Posterior vena cava (tissue), 2 donors: ENCODE data around the gene TCF12. TPM values are rescaled to one million over a fixed set of nuclear protein-coding genes. Genes with fewer than 3 reads are reported as not detected.
A peak's percentile ranks its signal among the peaks of the same experiment; 100 is the strongest.

ENCODE experiments used
- DNase-seq: peaks from one replicate; pipeline ENCODE4 v3.0.0-alpha.2; 2020; ENCODE audit warnings: low spot score
- intact Hi-C, 2 donors: fragments of 100-400 bp; cut with DNase I; formaldehyde crosslinking; loops; one replicate each; pipeline versions ENCODE4 v1.14.1 to v1.14.2; 2022 to 2023
- long read RNA-seq, 2 donors: library from polyadenylated mRNA; unstranded; transcript quantifications; one replicate each; pipeline ENCODE4 v2.0.0, GENCODE V29; 2020 to 2021
- total RNA-seq, 2 donors: library from RNA; stranded (reverse); fragmentation: NEBNext Ultra II Directional; extraction: Animal tissue kit (Norgen Biotek cat#: 25700); gene quantifications; one replicate each; pipeline ENCODE4 v1.2.1, GENCODE V29; 2021
- donor health status: DM: yes; HTN: yes; CAD: no.
- donor health status: DM: yes; HTN: yes; CAD: no.

TCF12 gene
- 100 to 1,000 TPM in 1 of 2 donors, 10 to 100 TPM in 1; 95.2 to 102 TPM for total RNA-seq
- long read RNA-seq, donor 1, full-length matches to known transcripts = 3 of 28 reads
- long read RNA-seq, donor 1, partial matches to known transcripts = 6 of 28 reads
- long read RNA-seq, donor 1, other reads (novel, unspliced or antisense) = 19 of 28 reads
- long read RNA-seq, donor 2, full-length matches to known transcripts = 3 of 86 reads
- long read RNA-seq, donor 2, partial matches to known transcripts = 60 of 86 reads
- long read RNA-seq, donor 2, other reads (novel, unspliced or antisense) = 23 of 86 reads

DNA sequence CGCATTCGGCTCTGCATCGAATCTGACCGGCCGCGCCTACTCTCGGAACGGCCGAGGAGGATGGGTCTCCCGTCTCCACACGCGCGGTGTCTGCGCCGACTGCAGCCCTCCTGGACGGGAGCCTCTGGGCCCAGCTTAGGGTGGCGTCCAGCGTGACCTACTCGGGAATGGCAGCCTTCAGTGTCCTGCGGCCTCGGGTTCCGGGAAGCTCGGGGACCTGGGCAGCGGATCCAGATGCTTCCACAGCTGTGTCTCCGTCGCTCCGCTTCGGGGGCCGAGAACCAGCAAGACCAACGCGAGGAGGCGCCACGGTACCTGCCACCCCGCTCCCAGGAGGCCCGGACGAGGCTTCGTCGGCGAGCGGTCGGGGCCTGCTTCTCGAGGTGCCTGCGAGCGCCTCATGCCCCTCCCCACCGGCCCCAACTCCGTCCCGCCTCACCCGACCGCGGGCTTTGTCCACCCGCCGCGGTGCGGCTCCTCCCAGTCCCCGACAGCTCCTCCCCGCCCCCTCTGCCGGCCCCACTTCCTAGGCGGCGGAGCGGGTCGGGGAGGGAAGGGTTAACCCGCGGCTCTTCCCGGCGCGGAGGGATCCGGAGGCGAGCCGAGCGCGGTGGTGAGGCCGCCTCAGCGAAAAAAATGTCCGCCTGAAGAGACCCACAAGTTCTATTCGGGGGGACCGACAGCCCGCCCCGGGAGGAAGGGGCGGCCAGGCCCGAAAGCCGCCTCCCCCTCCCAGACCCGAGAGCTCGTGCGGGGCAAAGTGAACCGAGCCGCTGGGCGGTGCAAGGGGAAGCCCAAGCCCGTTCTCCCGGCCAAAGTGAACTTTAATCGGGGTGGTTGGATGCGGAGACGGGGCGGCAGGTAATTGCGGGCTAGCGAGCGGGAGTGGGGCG lies at the start of gene TCF12:
Gene TCF12, plus strand, starts transcription at position 599 of the 893 bp plus-strand sequence. CDS start 1,270 bp downstream, outside the sequence.
- peak; percentile 98 for DNase-seq
- intact Hi-C loops = loop anchor here (1.0 to 2.0 kb wide), 2 partner anchors 31 kb away; no protein-coding TSS in a partner anchor

DNA sequence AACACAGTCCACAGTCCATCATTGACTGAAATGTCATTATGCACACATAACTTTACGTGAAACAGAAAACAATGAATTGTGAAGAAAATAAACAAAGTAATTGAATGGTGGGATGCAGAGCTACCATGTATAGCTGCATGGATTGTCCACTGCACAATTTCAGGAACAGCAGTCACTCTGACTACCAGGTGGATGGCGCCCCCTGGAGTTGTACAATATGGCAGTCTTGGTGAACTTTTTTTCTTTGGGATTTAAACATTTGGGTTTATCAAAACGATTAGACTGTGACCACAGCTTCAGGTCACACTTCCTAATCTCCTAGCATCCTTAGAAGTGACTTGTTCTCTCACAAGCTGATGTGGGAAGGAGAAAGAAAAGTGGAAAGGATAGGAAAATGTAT lies 48.9 kb upstream of the TCF12 start:
- intact Hi-C loops = loop anchor here in 1 of 2 donors (10.0 kb wide), 1 partner anchor 375 kb away; no protein-coding TSS in a partner anchor
- DNase-seq = peak; percentile 85

GRCh38 chr15:56871185-56871584 lies 47.3 kb upstream of the TCF12 start:
- intact Hi-C loops = no loop called here
- DNase-seq = no peak

DNA sequence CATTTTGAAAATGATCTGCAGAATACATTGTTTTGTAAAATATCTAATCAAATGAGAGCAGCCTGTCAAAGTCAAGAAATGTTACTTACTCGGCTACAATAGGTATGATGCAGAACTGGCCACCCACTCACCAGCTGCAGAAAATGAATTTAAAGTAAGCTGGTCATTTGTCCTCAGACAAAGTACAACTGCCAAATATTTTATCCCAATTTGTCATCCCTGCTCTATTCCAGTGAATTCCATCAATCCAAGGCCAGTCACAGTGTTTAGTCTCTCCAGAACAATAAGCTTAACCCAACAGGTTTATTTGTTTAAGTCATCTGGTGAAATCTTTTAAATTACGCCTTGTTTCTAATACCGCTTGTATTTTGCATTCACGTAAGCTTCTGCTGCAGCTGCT lies 46.6 kb upstream of the TCF12 start:
- DNase-seq = no peak
- intact Hi-C loops = no loop called here

DNA sequence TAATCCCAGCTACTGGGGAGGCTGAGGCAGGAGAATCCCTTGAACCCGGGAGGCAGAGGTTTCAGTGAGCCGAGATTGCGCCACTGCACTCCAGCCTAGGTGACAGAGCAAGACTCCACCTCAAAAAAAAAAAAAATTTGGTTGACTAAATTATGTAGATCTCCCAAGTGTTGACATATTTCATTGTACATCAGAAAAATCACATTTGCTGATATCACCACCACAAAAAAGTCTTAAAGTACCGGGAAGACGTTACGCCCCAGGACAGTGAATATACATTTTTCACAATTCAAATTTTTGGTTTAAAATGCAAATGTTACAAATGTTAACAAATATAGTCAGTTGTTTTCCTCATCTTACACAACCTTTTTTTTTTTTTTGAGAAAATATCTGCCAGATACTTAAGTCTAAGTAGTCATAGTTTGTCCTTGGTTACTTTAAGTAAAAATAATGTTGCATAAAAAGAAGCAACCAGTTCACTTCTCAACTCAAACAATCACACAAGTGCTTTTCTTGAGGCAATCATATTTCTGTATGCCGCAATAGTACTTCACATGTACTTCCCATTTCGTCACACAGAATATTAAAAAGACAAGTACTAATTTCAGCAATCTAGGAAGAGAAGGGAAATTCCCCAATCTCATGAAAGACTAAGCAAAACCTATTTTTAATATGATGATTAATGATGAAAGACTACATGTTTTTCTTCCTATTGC lies 41.0 kb upstream of the TCF12 start:
- intact Hi-C loops = no loop called here
- DNase-seq = no peak

- DNase-seq = no peak
- intact Hi-C loops = no loop called here
Measured at GRCh38 chr15:56879502-56879901, 38.9 kb upstream of the TCF12 start.

- DNase-seq = no peak
- intact Hi-C loops = loop anchor here in 1 of 2 donors (10.0 kb wide), 1 partner anchor 388 kb away; no protein-coding TSS in a partner anchor
Measured at GRCh38 chr15:56883088-56883487, 35.4 kb upstream of the TCF12 start.

- intact Hi-C loops = loop anchor here (2.0 to 10.0 kb wide), 2 partner anchors 32 to 392 kb away; partner anchors contain the start of gene TCF12 (in 1 of the 2)
- no peak for DNase-seq
Measured at GRCh38 chr15:56886363-56886931, 32.0 kb upstream of the TCF12 start.

GRCh38 chr15:56886932-56887781 lies 31.3 kb upstream of the TCF12 start:
- intact Hi-C loops = loop anchor here (1.0 to 10.0 kb wide), 3 partner anchors 31 to 392 kb away; partner anchors contain the start of gene TCF12 (in 2 of the 2)

DNA sequence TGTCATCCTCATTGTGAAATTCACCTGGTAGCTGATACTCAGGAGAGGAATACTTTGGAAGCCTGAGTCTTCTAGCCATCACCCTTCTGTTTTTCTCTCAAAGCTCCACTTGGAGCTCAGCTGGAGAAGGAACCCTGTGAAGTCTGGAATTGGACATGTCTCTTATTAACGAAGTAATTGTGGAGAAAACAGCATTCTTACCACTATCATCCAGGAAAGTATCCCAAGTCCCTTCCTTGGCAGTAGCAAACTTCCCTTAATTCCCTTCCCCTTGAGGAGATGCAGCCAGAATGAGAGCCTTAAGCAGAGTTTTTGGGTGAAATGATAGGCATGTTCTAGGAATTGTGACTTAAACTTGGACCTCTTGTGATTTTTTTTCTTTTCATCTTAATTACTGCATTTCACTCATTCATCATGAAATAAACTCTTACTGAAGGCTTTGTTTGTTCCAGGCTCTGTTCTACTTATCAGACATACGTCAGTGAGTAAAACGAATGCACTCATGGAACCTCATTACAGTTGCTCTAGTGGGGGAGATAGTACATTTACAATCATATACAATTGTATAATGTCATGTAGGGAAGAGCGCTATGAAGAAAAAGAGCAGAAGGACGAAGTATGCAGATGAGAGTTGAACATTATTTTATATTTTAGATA lies 30.5 kb upstream of the TCF12 start:
- intact Hi-C loops = loop anchor here (1.0 to 10.0 kb wide), 3 partner anchors 30 to 393 kb away; partner anchors contain the start of gene TCF12 (in 2 of the 2)
- DNase-seq = no peak

More at GRCh38 chr15:56886932-56887781, 31.3 kb upstream of the TCF12 start:
- peak; percentile 98 for DNase-seq

DNA sequence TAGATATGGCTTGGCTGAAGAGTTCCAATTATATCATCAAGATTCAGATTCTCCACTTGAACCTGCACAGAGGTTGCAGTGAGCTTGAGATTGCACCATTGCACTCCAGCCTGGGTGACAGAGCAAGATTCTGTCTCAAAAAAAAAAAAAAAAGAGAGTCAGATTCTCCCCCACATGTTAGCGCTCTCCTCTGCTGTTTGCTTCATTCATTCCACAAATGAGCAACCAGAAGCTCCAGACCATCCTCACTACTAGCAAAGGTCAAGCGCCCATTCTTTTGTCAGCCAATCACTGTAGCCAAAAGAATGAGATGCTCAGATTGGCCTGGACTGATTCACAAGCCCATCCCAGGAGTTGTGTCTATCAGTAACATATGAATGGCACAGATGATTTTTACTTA lies 28.4 kb upstream of the TCF12 start:
- intact Hi-C loops = no loop called here
- no peak for DNase-seq

DNA sequence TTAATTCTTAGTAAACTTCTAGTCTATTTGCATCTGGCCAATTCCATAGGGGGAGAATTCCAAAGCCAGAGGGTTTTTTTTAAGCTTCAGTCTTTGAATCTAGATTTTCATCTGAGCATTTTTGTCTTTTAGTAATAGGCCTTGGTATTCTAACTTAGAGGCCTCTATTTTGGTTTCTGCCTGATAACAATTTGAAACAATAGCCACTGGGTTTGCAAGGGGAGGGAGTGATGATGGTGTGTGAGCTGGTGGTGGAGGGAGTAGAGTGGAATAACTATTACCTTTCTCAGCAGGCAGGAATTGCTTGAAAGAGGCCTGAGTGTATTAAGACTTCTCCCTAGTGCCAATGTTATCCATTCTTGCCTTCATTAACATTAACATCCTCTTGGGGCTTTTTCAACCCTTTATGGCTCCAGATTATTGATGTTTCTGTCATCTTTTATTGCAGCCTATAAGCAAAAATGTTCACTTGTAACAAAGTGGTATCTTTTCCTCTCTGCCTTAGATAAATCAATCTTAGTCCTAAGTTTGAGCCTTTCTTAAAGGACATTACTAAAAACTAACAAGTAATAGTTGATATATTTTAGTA lies 26.5 kb upstream of the TCF12 start:
- no peak for DNase-seq
- intact Hi-C loops = no loop called here

GRCh38 chr15:56892659-56893363 lies 25.6 kb upstream of the TCF12 start:
- DNase-seq = no peak
- intact Hi-C loops = no loop called here

DNA sequence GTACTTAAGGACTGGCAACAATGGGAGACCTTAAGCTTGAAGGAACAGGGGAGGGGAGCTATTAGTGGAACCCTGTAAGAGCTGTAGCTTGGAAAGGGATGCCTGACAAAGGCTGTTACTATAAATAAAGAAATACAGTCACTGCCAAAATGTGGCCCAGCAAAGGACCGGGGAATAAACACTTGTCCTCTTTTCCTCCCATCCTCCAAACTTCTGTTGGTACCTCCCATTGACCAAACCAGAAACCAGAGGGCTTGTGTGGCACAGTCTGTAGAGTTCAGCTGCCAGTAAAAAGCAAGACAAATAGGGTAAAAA lies 25.1 kb upstream of the TCF12 start:
- DNase-seq = no peak
- intact Hi-C loops = no loop called here

GRCh38 chr15:56894601-56895000 lies 23.8 kb upstream of the TCF12 start:
- intact Hi-C loops = no loop called here

DNA sequence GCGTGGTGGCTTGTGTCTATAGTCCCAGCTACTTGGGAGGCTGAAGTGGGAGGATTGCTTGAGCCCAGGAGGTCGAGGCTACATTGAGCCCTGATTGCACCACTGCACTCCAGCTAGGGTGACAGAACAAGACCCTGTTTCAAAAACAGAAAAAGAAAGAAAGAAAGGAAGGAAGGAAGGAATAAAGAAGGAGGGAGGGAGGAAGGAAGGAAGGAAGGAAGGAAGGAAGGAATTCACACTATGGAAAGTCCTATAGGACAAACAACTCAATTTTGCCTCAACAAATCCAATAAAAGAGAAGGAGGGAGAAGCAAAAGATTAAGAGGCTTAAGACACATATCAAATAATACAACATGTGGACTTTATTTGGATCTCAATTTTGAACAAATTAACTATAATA lies 16.5 kb upstream of the TCF12 start:
- intact Hi-C loops = no loop called here
- no peak for DNase-seq

More at GRCh38 chr15:56894601-56895000, 23.8 kb upstream of the TCF12 start:
- DNase-seq = no peak

DNA sequence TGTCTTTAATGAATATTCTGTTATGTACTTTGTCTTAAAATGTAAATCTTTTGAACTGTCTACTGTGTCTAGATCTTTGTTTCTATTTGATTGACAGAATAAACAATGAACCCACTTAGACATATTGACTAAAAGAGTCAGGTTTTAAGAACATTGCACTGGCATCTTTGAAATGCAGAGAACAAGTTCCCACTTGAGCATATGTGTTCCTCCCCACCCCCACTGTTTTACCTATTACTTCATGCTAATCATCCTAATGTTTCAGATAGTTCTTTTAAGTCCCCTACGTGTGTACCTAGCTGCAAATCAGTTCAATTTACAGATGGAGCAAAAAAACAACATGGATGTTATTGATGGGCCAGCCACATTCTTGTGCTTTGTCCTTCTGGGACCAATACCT lies 11.7 kb upstream of the TCF12 start:
- intact Hi-C loops = loop anchor here in 1 of 2 donors (2.0 kb wide), 1 partner anchor 24 kb away; no protein-coding TSS in a partner anchor
- DNase-seq = no peak
